ENCODE results near the gene GABRB1.

GRCh38 chr4:47465004-47465403 is 433.6 kb downstream of the GABRB1 start:
- TF ChIP-seq CTCF (conservative IDR thresholded peaks at IDR 0.05; ENCODE audit: low read depth in 2 of 2) = no peak
- TF ChIP-seq REST (IDR thresholded peaks at IDR 0.05; ENCODE audit: unreplicated experiment) = no peak
- TF ChIP-seq CREB1 (CRISPR knock-in tag; IDR thresholded peaks at IDR 0.05; ENCODE audit: low read depth) = no peak
- TF ChIP-seq EZH2phosphoT487 (IDR thresholded peaks at IDR 0.05; ENCODE audit: unreplicated experiment) = no peak
- no peak for TF ChIP-seq JUNB (IDR thresholded peaks at IDR 0.05; ENCODE audit: unreplicated experiment)
- no peak for TF ChIP-seq EZH2 (IDR thresholded peaks at IDR 0.05; ENCODE audit: low read depth, unreplicated experiment)
- no peak for TF ChIP-seq POLR2AphosphoS5 (IDR thresholded peaks at IDR 0.05; ENCODE audit: low read depth)

All from GM23338 (cell line).